Stimulated activated naive CD8-positive, alpha-beta T cell treated with anti-CD3 and anti-CD28 coated beads, Interleukin-15, amount 100 ng/mL, for 72 hours (primary cell): ENCODE data around the gene HSP90AA1.

Source experiments
- ATAC-seq: fragments of 150-1000 bp; cut with Tn5 transposase; 2 replicates; pipeline ENCODE4 v1.10.0; 2021; ENCODE audit warnings: mild to moderate bottlenecking, moderate library complexity
- DNase-seq, 2 donors: peaks; one replicate each; pipeline ENCODE4 v3.0.0; 2021 to 2022
- H3K27ac Mint-ChIP-seq, 2 donors: one replicate each; pipeline ENCODE4 v1.8.0; 2022; ENCODE audit warnings: mild to moderate bottlenecking in 2 of 2, mixed read lengths in 2 of 2, moderate library complexity in 2 of 2
- H3K27me3 Mint-ChIP-seq: one replicate; pipeline ENCODE4 v1.8.0; 2022; ENCODE audit warnings: mixed read lengths
- H3K4me1 Mint-ChIP-seq: one replicate; pipeline ENCODE4 v1.8.0; 2022; ENCODE audit warnings: mild to moderate bottlenecking, mixed read lengths
- H3K4me3 Mint-ChIP-seq, 2 donors: one replicate each; pipeline ENCODE4 v1.8.0; 2022; ENCODE audit warnings: mild to moderate bottlenecking in 2 of 2, mixed read lengths in 2 of 2, moderate library complexity in 1 of 2
- H3K9me3 Mint-ChIP-seq, 2 donors: one replicate each; pipeline ENCODE4 v1.8.0; 2022; ENCODE audit warnings: mixed read lengths in 2 of 2

HSP90AA1 gene

GRCh38 chr14:102103062-102103695 lies 16.3 kb upstream of the HSP90AA1 start:
- Mint-ChIP-seq H3K9me3 (no peaks in the 10 kb centered on the region), H3K4me3 (no peak overlapping the region), H3K27me3 (no peaks in the 10 kb centered on the region), H3K27ac (no peak overlapping the region), H3K4me1 (no peaks in the 10 kb centered on the region)
- ATAC-seq (no peak), DNase-seq (no peak)

GRCh38 chr14:102097441-102098135 lies 10.7 kb upstream of the HSP90AA1 start:
- no peaks in the 10 kb centered on the region for H3K9me3 Mint-ChIP-seq
- peaks cover 26% of the 10 kb centered on the region for H3K4me1 Mint-ChIP-seq
- H3K27ac Mint-ChIP-seq, result peak overlapping the region in 1 of 2 donors; percentile 49
- H3K27me3 Mint-ChIP-seq, result no peaks in the 10 kb centered on the region
- no peak for ATAC-seq
- H3K4me3 Mint-ChIP-seq, result no peak overlapping the region
- DNase-seq, result no peak

GRCh38 chr14:102096569-102097188 lies 9.8 kb upstream of the HSP90AA1 start:
- peak overlapping the region in 1 of 2 donors; percentile 41 for H3K4me3 Mint-ChIP-seq
- H3K9me3 Mint-ChIP-seq, result no peaks in the 10 kb centered on the region
- ATAC-seq, result peak; percentile 63
- DNase-seq, result peak; percentile 41 to 50
- H3K27me3 Mint-ChIP-seq, result no peaks in the 10 kb centered on the region
- H3K4me1 Mint-ChIP-seq, result peaks cover 26% of the 10 kb centered on the region
- H3K27ac Mint-ChIP-seq, result peak overlapping the region in 1 of 2 donors; percentile 89

GRCh38 chr14:102095871-102096568 lies 9.2 kb upstream of the HSP90AA1 start:
- no peaks in the 10 kb centered on the region for H3K9me3 Mint-ChIP-seq
- peak; percentile 53 for ATAC-seq
- peaks cover 26% of the 10 kb centered on the region for H3K4me1 Mint-ChIP-seq
- H3K4me3 Mint-ChIP-seq, result peak overlapping the region in 1 of 2 donors; percentile 14
- no peak overlapping the region for H3K27ac Mint-ChIP-seq
- DNase-seq, result no peak
- H3K27me3 Mint-ChIP-seq, result no peaks in the 10 kb centered on the region

GRCh38 chr14:102095231-102095870 lies 8.5 kb upstream of the HSP90AA1 start:
- ATAC-seq (peak; percentile 62), DNase-seq (no peak)
- Mint-ChIP-seq H3K9me3 (no peaks in the 10 kb centered on the region), H3K4me3 (peak overlapping the region in 1 of 2 donors; percentile 14), H3K27ac (peak overlapping the region; percentile 52 to 83), H3K27me3 (no peaks in the 10 kb centered on the region), H3K4me1 (peaks cover 28% of the 10 kb centered on the region)

- Mint-ChIP-seq H3K4me3 (no peak overlapping the region), H3K4me1 (peaks cover 41% of the 10 kb centered on the region), H3K9me3 (no peaks in the 10 kb centered on the region), H3K27ac (no peak overlapping the region), H3K27me3 (no peaks in the 10 kb centered on the region)
- ATAC-seq (no peak), DNase-seq (no peak)
Measured at GRCh38 chr14:102094101-102094500, 7.3 kb upstream of the HSP90AA1 start.

- no peak overlapping the region for H3K4me3 Mint-ChIP-seq
- H3K9me3 Mint-ChIP-seq, result no peaks in the 10 kb centered on the region
- peaks cover 52% of the 10 kb centered on the region for H3K4me1 Mint-ChIP-seq
- no peaks in the 10 kb centered on the region for H3K27me3 Mint-ChIP-seq
- ATAC-seq (no peak), DNase-seq (no peak)
- no peak overlapping the region for H3K27ac Mint-ChIP-seq
Measured at GRCh38 chr14:102092806-102093205, 6.0 kb upstream of the HSP90AA1 start.

GRCh38 chr14:102090713-102091112 lies 3.9 kb upstream of the HSP90AA1 start:
- Mint-ChIP-seq H3K27ac (no peak overlapping the region), H3K4me3 (no peak overlapping the region), H3K27me3 (no peaks in the 10 kb centered on the region), H3K9me3 (no peaks in the 10 kb centered on the region), H3K4me1 (peaks cover 46% of the 10 kb centered on the region)
- DNase-seq, result no peak
- ATAC-seq, result no peak

- ATAC-seq, result no peak
- Mint-ChIP-seq H3K27me3 (no peaks in the 10 kb centered on the region), H3K4me1 (peaks cover 46% of the 10 kb centered on the region), H3K9me3 (no peaks in the 10 kb centered on the region), H3K27ac (peak overlapping the region in 1 of 2 donors; percentile 65), H3K4me3 (peak overlapping the region; percentile 95 to 97)
- DNase-seq, result no peak
Measured at GRCh38 chr14:102089621-102090343, 2.9 kb upstream of the HSP90AA1 start.

- Mint-ChIP-seq H3K27ac (peak overlapping the region; percentile 99), H3K4me3 (peak overlapping the region; percentile 95 to 97), H3K4me1 (peaks cover 56% of the 10 kb centered on the region), H3K9me3 (no peaks in the 10 kb centered on the region), H3K27me3 (no peaks in the 10 kb centered on the region)
- DNase-seq (peak; percentile 60 to 73), ATAC-seq (peak; percentile 52)
Measured at GRCh38 chr14:102088012-102088792, 1.4 kb upstream of the HSP90AA1 start.

- ATAC-seq (no peak), DNase-seq (no peak)
- H3K27me3 Mint-ChIP-seq, result no peaks in the 10 kb centered on the region
- peak overlapping the region; percentile 95 to 97 for H3K4me3 Mint-ChIP-seq
- peak overlapping the region; percentile 99 for H3K27ac Mint-ChIP-seq
- peaks cover 61% of the 10 kb centered on the region for H3K4me1 Mint-ChIP-seq
- H3K9me3 Mint-ChIP-seq, result no peaks in the 10 kb centered on the region
Measured at GRCh38 chr14:102087762-102088011, 843 bp upstream of the HSP90AA1 start.

- H3K4me1 Mint-ChIP-seq, result peaks cover 72% of the 10 kb centered on the region
- H3K9me3 Mint-ChIP-seq, result no peaks in the 10 kb centered on the region
- H3K27ac Mint-ChIP-seq, result peak overlapping the region; percentile 94 to 99
- no peaks in the 10 kb centered on the region for H3K27me3 Mint-ChIP-seq
- ATAC-seq (no peak), DNase-seq (no peak)
- H3K4me3 Mint-ChIP-seq, result peak overlapping the region; percentile 78 to 95
Measured at GRCh38 chr14:102086709-102086971, 204 bp downstream of the HSP90AA1 start.

GRCh38 chr14:102085948-102086708 lies 716 bp downstream of the HSP90AA1 start:
- H3K27me3 Mint-ChIP-seq, result no peaks in the 10 kb centered on the region
- peak overlapping the region; percentile 68 to 93 for H3K4me3 Mint-ChIP-seq
- no peaks in the 10 kb centered on the region for H3K9me3 Mint-ChIP-seq
- DNase-seq, result peak; percentile 71 to 76
- peaks cover 77% of the 10 kb centered on the region for H3K4me1 Mint-ChIP-seq
- ATAC-seq, result peak; percentile 70
- peak overlapping the region; percentile 88 to 99 for H3K27ac Mint-ChIP-seq

- peak overlapping the region; percentile 68 to 93 for H3K4me3 Mint-ChIP-seq
- DNase-seq (no peak), ATAC-seq (no peak)
- peaks cover 82% of the 10 kb centered on the region for H3K4me1 Mint-ChIP-seq
- H3K27ac Mint-ChIP-seq, result peak overlapping the region; percentile 88 to 99
- H3K27me3 Mint-ChIP-seq, result no peaks in the 10 kb centered on the region
- no peaks in the 10 kb centered on the region for H3K9me3 Mint-ChIP-seq
Measured at GRCh38 chr14:102085488-102085887, 1.4 kb downstream of the HSP90AA1 start.
